HEK293 (cell line): ENCODE results near the gene PPP1R1B.

Experiments
- ZBTB20 ChIP-seq: fragments of 450-650 bp; formaldehyde crosslinking; IDR thresholded peaks from 2 replicates; pipeline ENCODE4 v1.5.1; 2016; ENCODE audit warnings: missing biosample characterization, missing genetic modification characterization
- TF ChIP-seq, protein P1 (sequence below): fragments of 450-650 bp; formaldehyde crosslinking; IDR thresholded peaks from 2 replicates; pipeline ENCODE4 v1.5.1; 2016; ENCODE audit warnings: missing biosample characterization, missing genetic modification characterization

DNA sequence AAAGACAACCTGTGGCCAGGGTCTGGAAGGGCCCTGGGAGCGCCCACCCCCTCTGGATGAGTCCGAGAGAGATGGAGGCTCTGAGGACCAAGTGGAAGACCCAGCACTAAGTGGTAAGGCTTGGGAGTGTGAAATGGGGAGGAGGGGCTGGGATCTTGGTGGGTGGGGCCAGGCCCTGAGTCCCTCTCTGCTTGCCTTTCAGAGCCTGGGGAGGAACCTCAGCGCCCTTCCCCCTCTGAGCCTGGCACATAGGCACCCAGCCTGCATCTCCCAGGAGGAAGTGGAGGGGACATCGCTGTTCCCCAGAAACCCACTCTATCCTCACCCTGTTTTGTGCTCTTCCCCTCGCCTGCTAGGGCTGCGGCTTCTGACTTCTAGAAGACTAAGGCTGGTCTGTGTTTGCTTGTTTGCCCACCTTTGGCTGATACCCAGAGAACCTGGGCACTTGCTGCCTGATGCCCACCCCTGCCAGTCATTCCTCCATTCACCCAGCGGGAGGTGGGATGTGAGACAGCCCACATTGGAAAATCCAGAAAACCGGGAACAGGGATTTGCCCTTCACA is 8.9 kb downstream of the PPP1R1B start:
- TF ChIP-seq, protein P1, sequence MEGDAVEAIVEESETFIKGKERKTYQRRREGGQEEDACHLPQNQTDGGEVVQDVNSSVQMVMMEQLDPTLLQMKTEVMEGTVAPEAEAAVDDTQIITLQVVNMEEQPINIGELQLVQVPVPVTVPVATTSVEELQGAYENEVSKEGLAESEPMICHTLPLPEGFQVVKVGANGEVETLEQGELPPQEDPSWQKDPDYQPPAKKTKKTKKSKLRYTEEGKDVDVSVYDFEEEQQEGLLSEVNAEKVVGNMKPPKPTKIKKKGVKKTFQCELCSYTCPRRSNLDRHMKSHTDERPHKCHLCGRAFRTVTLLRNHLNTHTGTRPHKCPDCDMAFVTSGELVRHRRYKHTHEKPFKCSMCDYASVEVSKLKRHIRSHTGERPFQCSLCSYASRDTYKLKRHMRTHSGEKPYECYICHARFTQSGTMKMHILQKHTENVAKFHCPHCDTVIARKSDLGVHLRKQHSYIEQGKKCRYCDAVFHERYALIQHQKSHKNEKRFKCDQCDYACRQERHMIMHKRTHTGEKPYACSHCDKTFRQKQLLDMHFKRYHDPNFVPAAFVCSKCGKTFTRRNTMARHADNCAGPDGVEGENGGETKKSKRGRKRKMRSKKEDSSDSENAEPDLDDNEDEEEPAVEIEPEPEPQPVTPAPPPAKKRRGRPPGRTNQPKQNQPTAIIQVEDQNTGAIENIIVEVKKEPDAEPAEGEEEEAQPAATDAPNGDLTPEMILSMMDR (tag by site-specific recombination): no peak
- no peak for TF ChIP-seq ZBTB20 (tag by site-specific recombination)
